ENCODE measurements around the gene HSPA8. TPM values are rescaled to one million over a fixed set of nuclear protein-coding genes. Genes with fewer than 3 reads are reported as not detected.

The HSPA8 gene
- total and polyA plus RNA-seq, 10 donors: 110 to 1,026 (median 639) TPM

GRCh38 chr11:123051634-123052033 is 10.3 kb downstream of the HSPA8 start:
- Histone ChIP-seq H3K27ac (no peak overlapping the region), H3K27me3 (replicated peaks in 1 of 7) (no peaks in the 10 kb centered on the region), H3K4me3 (no peak overlapping the region), H3K9me3 (no peaks in the 10 kb centered on the region), H3K36me3 (peaks cover 0 to 49% (median 34%) of the 10 kb centered on the region in 6 donors), H3K4me1 (peaks cover 23 to 34% (median 30%) of the 10 kb centered on the region in 6 donors)
- TF ChIP-seq POLR2AphosphoS5 (IDR thresholded peaks at IDR 0.05): peak in 1 of 3 donors; percentile 34
- TF ChIP-seq, protein P1, sequence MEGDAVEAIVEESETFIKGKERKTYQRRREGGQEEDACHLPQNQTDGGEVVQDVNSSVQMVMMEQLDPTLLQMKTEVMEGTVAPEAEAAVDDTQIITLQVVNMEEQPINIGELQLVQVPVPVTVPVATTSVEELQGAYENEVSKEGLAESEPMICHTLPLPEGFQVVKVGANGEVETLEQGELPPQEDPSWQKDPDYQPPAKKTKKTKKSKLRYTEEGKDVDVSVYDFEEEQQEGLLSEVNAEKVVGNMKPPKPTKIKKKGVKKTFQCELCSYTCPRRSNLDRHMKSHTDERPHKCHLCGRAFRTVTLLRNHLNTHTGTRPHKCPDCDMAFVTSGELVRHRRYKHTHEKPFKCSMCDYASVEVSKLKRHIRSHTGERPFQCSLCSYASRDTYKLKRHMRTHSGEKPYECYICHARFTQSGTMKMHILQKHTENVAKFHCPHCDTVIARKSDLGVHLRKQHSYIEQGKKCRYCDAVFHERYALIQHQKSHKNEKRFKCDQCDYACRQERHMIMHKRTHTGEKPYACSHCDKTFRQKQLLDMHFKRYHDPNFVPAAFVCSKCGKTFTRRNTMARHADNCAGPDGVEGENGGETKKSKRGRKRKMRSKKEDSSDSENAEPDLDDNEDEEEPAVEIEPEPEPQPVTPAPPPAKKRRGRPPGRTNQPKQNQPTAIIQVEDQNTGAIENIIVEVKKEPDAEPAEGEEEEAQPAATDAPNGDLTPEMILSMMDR (IDR thresholded peaks at IDR 0.05 in 8 of 11, conservative IDR thresholded peaks at IDR 0.05 in 3 of 11): no peak
- no peak for TF ChIP-seq POLR2A (IDR thresholded peaks at IDR 0.05)
- intact Hi-C loops (cut with DNase I; ENCODE audit: low total_unique reads): loop anchor here (10.0 kb wide), 1 partner anchor 187 kb away; no protein-coding TSS in a partner anchor
- DNase-seq: no peak
- 95 to 98% (median 97%) methylated on average over 4 of the region's 4 CpGs for WGBS, 5 donors

GRCh38 chr11:123051146-123051545 is 10.8 kb downstream of the HSPA8 start:
- 95 to 100% (median 96%) methylated on average over 9 of the region's 9 CpGs for WGBS, 5 donors

GRCh38 chr11:123047947-123048293 is 14.0 kb downstream of the HSPA8 start:
- Histone ChIP-seq H3K4me1 (no peaks in the 10 kb centered on the region), H3K9me3 (no peaks in the 10 kb centered on the region), H3K27me3 (replicated peaks in 1 of 7) (no peaks in the 10 kb centered on the region), H3K4me3 (no peak overlapping the region), H3K27ac (peak overlapping the region in 3 of 8 donors; percentile 51 to 72 (median 58)), H3K36me3 (peaks cover 0 to 16% (median 3%) of the 10 kb centered on the region in 6 donors)
- intact Hi-C loops (cut with DNase I; ENCODE audit: low total_unique reads): no loop called here
- WGBS, 5 donors: 87 to 98% (median 96%) methylated on average over 3 of the region's 3 CpGs
- TF ChIP-seq, protein P1 (IDR thresholded peaks at IDR 0.05 in 8 of 11, conservative IDR thresholded peaks at IDR 0.05 in 3 of 11): no peak
- TF ChIP-seq POLR2AphosphoS5 (IDR thresholded peaks at IDR 0.05) (no peak), POLR2A (IDR thresholded peaks at IDR 0.05) (no peak)
- no peak for DNase-seq

More at GRCh38 chr11:123051146-123051545, 10.8 kb downstream of the HSPA8 start:
- peaks cover 20 to 29% (median 25%) of the 10 kb centered on the region in 6 donors for H3K4me1 ChIP-seq
- DNase-seq: no peak
- no peak for TF ChIP-seq POLR2A (IDR thresholded peaks at IDR 0.05)
- no peak for TF ChIP-seq POLR2AphosphoS5 (IDR thresholded peaks at IDR 0.05)
- TF ChIP-seq, protein P1 (IDR thresholded peaks at IDR 0.05 in 8 of 11, conservative IDR thresholded peaks at IDR 0.05 in 3 of 11): no peak
- H3K9me3 ChIP-seq: no peaks in the 10 kb centered on the region
- H3K36me3 ChIP-seq: peaks cover 0 to 44% (median 29%) of the 10 kb centered on the region in 6 donors
- H3K4me3 ChIP-seq: no peak overlapping the region
- H3K27me3 ChIP-seq (replicated peaks in 1 of 7): no peaks in the 10 kb centered on the region
- H3K27ac ChIP-seq: no peak overlapping the region
- intact Hi-C loops (cut with DNase I; ENCODE audit: low total_unique reads): loop anchor here (10.0 kb wide), 1 partner anchor 186 kb away; no protein-coding TSS in a partner anchor

- no peak for DNase-seq
- H3K27me3 ChIP-seq (replicated peaks in 1 of 7): no peaks in the 10 kb centered on the region
- peaks cover 0 to 10% (median 0%) of the 10 kb centered on the region in 6 donors for H3K36me3 ChIP-seq
- no peaks in the 10 kb centered on the region for H3K9me3 ChIP-seq
- no peaks in the 10 kb centered on the region for H3K4me1 ChIP-seq
- TF ChIP-seq POLR2AphosphoS5 (IDR thresholded peaks at IDR 0.05): no peak
- TF ChIP-seq, protein P1 (IDR thresholded peaks at IDR 0.05 in 8 of 11, conservative IDR thresholded peaks at IDR 0.05 in 3 of 11): no peak
- H3K27ac ChIP-seq: peak overlapping the region in 5 of 8 donors; percentile 36 to 72 (median 51)
- 73 to 86% (median 77%) methylated on average over 18 of the region's 18 CpGs for WGBS, 5 donors
- intact Hi-C loops (cut with DNase I; ENCODE audit: low total_unique reads): no loop called here
- H3K4me3 ChIP-seq: no peak overlapping the region
These were observed 14.5 kb downstream of the HSPA8 start for GRCh38 chr11:123047266-123047946.
